H54 (cell line): ENCODE data around the gene TAS1R2.

Experiments used
- DNase-seq: peaks from one replicate; pipeline ENCODE4 v3.0.0; 2011; ENCODE audit warnings: low spot score, mixed read lengths; ENCODE audit not compliant: insufficient read length
- FAIRE-seq: peaks from 3 replicates; lab custom pipeline; 2011; peaks lifted over from hg19 to GRCh38; lab: Jason Lieb, UNC
- POLR2A ChIP-seq: IDR thresholded peaks from 2 replicates; pipeline ENCODE4 v1.6.1; 2011; ENCODE audit warnings: low read depth, mild to moderate bottlenecking, low read length

Gene TAS1R2

DNA sequence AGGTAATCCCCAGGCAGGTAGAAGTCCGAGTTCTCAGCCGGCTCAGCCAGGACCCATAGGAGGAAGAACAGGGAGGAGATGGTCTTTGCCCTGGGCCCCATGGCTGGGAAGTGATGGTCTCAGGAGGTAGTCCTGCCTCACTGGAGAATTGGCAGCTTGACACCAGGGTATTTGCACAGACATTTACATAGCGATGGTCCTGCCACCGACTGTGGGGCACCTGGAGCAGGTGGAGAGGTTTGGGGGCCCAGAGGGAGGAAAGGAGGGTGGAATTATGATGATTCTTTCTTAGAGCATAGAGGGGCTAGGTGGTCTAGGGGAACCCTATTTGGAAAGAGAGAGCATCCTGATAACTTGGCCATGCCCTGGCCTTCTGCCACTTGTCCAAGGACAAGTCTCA, at the start of gene TAS1R2:
Gene TAS1R2, minus strand, starts transcription at position 101 of the 400 bp plus-strand sequence. Its CDS starts 0 bp downstream, at position 101.
- FAIRE-seq (no peak), DNase-seq (no peak)
- TF ChIP-seq POLR2A, result no peak

DNA sequence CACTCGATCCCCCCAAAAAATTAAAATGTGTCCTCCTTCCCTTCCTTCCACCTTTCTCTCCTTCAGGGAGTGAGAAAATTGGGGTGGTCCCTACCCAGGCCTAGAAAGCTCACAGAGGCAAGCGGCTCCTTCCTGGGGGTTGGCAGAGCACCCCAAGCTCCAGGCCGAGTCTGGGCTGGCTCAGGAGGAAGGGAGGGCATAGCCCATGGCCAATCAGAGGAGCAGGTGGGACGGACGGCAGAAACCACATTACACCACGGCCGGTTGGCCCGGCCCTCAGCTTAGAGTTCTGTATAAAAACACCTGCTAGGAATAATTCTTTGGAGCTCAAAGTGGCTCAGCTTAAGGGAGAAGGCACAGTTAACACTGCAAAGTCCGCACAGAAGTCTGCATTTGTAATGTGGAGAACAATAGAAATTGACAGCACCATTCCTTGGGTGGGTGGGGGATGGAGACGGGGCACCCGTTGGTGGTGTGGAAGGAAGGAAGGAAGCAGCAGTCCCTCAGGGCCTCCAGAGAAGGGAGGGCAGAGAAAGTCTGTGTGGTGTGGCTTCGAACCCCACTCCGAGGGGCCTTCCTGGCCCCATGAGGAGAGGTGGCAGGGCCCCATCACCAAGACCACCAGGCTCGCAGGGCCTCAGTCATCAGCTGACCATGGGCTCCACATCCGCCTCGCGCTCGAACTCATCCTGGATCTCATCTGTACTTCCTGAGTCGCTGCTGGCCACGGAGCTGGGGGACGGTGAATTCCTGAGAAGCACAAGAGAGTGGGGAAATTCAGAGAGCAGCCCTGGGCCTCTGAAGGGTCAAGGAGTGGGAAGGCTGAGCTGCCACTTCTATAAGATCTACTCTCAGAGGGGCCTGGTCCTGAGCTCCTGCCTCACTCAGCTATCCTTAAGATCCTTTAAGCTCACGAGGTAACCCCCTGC, 48.7 kb upstream of the TAS1R2 start:
- no peak for FAIRE-seq
- TF ChIP-seq POLR2A, result no peak

GRCh38 chr1:18907021-18907916, 47.8 kb upstream of the TAS1R2 start:
- TF ChIP-seq POLR2A, result no peak
- no peak for FAIRE-seq
- peak; percentile 37 for DNase-seq

More for the DNA sequence above, 48.7 kb upstream of the TAS1R2 start:
- DNase-seq, result no peak

- TF ChIP-seq POLR2A, result no peak
- FAIRE-seq, result no peak
- no peak for DNase-seq
These were observed 43.9 kb upstream of the TAS1R2 start for GRCh38 chr1:18903291-18903756.

DNA sequence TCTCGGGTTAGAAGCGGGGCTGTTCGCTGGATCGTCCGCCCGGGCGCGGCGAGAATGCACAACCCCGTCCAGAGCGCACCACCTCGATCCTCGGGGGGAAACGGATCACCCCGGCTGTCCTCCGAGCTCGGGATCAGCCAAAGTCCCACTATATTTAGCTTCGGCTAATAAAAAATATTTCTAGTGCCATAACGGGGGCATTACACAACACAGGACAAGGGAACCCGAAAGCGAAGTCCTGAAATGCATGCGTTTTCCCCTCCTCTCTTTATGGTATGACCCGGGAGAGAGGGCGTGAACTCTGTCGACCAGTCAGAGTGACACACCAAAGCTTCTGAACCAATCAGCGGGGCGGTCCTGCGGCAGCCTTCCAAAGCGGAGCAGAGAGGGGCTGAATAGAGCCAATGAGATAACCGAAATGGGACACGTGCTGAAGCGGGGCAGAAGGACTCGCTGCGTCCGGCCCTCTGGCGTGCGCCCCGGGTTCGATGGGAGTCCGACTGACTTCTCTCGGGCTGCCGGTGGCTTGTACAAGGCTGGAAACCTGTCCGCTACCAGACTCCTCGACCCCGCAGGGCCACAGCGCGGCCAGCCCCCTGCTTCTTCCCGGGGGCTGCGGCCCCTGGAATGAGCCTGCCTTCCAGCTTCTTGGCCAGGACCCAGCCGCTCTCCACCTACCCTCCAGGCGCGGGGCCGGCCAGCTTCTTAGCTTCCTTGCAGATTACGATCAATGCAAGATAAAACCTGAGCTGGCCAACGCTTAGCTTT, 43.2 kb upstream of the TAS1R2 start, which contains the start of gene ALDH4A1:
Gene ALDH4A1, minus strand, starts transcription at position 33 of the 768 bp plus-strand sequence. Its CDS starts 32 bp downstream, at position 1.
- DNase-seq (peak; percentile 97), FAIRE-seq (peak; percentile 93)
- TF ChIP-seq POLR2A, result peak; percentile 60; the same call in 1 of the 2 replicates

DNA sequence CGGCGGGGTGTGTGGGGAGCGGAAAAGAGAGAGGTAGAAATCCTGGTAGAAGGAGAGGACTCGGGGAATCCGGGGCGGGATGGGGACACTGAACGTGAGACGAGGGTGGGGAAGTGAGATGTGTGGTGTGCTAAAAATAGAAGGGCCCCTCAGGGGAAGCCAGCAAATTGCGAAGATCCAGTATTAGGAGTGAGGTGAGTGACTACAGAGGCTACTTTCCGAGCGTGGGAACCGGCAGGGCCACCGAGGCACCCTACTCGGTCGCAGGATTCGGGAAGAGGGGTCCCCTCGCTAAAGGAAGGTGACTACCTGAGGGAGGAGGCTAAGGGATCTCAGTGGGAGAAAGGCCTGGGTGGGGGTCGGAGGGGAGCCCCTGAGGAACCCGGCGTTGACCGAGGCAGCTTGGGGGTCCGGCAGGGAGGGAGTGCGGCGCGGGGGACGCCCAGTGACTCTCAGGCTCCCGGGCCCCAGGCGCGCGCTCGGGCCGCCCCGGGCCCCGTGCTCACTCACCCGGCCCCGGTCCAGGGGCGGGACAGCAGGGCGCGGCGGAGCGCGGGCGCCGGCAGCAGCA, 42.6 kb upstream of the TAS1R2 start:
- TF ChIP-seq POLR2A, result no peak
- DNase-seq (no peak), FAIRE-seq (no peak)

DNA sequence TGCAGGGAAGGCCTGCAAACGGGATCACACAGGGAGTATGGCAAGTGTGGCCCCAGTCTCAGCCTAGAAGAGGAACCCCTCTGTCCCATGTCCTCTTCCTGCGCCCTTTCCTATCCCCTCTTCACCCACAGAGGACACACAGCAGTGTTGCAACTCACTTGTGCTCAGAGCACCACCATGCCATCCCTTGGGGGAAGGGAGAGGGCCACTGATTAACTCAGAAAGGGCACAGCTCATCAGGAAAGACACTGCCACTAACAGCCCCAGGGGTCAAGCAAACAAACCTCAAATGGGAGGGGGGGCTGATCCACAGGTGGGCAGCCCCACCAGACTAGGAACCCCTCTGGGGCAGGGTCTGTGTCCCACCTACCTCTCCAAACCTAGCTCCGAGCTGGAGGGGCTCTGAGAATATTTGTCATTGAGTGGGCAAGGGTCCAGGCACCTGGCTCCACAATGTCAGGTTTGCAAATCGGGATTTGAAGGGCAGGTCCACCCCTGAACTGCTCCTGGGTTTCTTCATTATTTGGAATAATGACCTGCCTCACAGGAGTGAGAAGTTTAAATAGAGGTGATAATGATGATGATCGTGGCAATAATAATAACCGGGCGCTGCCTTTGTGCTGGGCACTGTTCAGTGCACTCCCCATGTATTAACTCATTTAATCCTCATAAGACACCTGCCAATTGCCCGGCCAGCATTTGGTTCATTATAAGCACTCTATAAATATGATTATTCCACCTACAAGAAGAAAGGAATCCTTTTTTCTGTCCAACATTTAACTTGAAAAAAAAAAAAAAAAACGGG, 41.9 kb upstream of the TAS1R2 start:
- TF ChIP-seq POLR2A, result no peak
- FAIRE-seq (no peak), DNase-seq (no peak)

DNA sequence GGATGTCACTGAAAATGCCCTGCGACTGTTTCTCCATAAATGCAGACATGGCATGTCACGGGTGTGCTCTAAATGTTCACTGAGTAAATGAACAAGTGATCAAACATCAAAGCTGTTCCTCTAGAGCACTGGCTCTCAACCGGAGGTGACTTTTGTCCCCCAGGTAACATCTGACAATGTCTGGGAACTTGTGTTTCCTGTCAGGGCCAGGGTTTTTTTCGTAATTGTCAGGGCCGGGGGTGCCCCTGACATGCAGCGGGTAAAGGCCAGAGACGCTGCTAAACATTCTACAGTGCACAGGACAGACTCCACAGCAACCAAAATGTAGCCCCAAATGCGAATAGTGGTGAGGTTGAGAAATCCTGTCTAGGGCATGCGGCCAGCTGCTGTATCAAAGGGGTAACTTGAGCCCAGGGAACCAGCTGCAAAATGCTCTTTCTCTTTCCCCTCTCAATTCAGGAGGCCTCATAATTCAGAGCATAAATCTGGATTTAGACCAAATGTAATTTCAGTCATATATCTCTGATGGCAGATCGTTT, 40.9 kb upstream of the TAS1R2 start:
- DNase-seq (no peak), FAIRE-seq (no peak)
- no peak for TF ChIP-seq POLR2A

GRCh38 chr1:18899363-18900049, 40.0 kb upstream of the TAS1R2 start:
- FAIRE-seq (no peak), DNase-seq (no peak)
- no peak for TF ChIP-seq POLR2A

- FAIRE-seq (no peak), DNase-seq (no peak)
- no peak for TF ChIP-seq POLR2A
These were observed 39.1 kb upstream of the TAS1R2 start for GRCh38 chr1:18898567-18898966.

- FAIRE-seq (no peak), DNase-seq (no peak)
- no peak for TF ChIP-seq POLR2A
These were observed 35.9 kb upstream of the TAS1R2 start for GRCh38 chr1:18895317-18895716.
